Transverse colon (tissue), 4 donors: ENCODE measurements around the gene ABHD12.

Source experiments
- CTCF ChIP-seq, 5 experiments: fragments of 200-600 bp in 3 of 5; fragments of 450-650 bp in 2 of 5; sonication (generic) in 3 of 5; IDR thresholded peaks; 1 replicate in 2 of 5; 2 replicates in 3 of 5; pipeline ENCODE4 v1.5.1; 2016 to 2017; ENCODE audit warnings: antibody characterized with exemption in 5 of 5, inconsistent platforms in 3 of 5, mild to moderate bottlenecking in 2 of 5, moderate library complexity in 1 of 5
- EP300 ChIP-seq: sonication (generic); formaldehyde crosslinking; IDR thresholded peaks from one replicate; pipeline ENCODE4 v1.6.1; 2017; ENCODE audit warnings: antibody characterized with exemption, low read depth
- POLR2A ChIP-seq: fragments of 450-650 bp; IDR thresholded peaks from one replicate; pipeline ENCODE4 v1.6.1; 2016; ENCODE audit warnings: antibody characterized with exemption, mild to moderate bottlenecking, moderate library complexity
- POLR2AphosphoS5 ChIP-seq, 3 donors: sonication (generic); formaldehyde crosslinking; IDR thresholded peaks; one replicate each; pipeline ENCODE4 v1.6.1; 2016; ENCODE audit warnings: antibody characterized with exemption in 3 of 3

GRCh38 chr20:25304025-25304549 lies 86.5 kb downstream of the ABHD12 start:
- TF ChIP-seq POLR2AphosphoS5 (IDR thresholded peaks at IDR 0.05), result no peak
- no peak for TF ChIP-seq CTCF (IDR thresholded peaks at IDR 0.05)
- TF ChIP-seq EP300, result no peak
- TF ChIP-seq POLR2A, result no peak
